HG03025 (cell line): ENCODE measurements around the gene KDM6A.
"Not testable (repeated sequence)": the region's sequence is repeated elsewhere in the genome, so short reads cannot be mapped to it uniquely, and the experiment has no call there.

Experiments
- ATAC-seq: cut with Tn5 transposase; IDR thresholded peaks from one replicate; pipeline ENCODE4 v1.9.1; 2021; ENCODE audit warnings: mild to moderate bottlenecking, moderate library complexity; ENCODE audit not compliant: unreplicated experiment, low FRiP score

KDM6A gene

GRCh38 chrX:44884944-44885343 lies 12.0 kb downstream of the KDM6A start:
- ATAC-seq = no peak

GRCh38 chrX:44889824-44890223 lies 16.8 kb downstream of the KDM6A start:
- no peak for ATAC-seq

- no peak for ATAC-seq
Measured at GRCh38 chrX:44890247-44890646, 17.3 kb downstream of the KDM6A start.

- ATAC-seq = not testable (repeated sequence)
Measured at GRCh38 chrX:44890687-44891086, 17.7 kb downstream of the KDM6A start.

- no peak for ATAC-seq
Measured at GRCh38 chrX:44891642-44892041, 18.7 kb downstream of the KDM6A start.

- ATAC-seq = no peak
Measured at GRCh38 chrX:44896876-44897186, 23.8 kb downstream of the KDM6A start.

GRCh38 chrX:44897539-44897938 lies 24.6 kb downstream of the KDM6A start:
- no peak for ATAC-seq

- no peak for ATAC-seq
Measured at GRCh38 chrX:44898411-44899221, 25.6 kb downstream of the KDM6A start.

- ATAC-seq = no peak
Measured at GRCh38 chrX:44899946-44900345, 27.0 kb downstream of the KDM6A start.

- no peak for ATAC-seq
Measured at GRCh38 chrX:44903107-44903506, 30.1 kb downstream of the KDM6A start.

- ATAC-seq = no peak
Measured at GRCh38 chrX:44903830-44904530, 31.0 kb downstream of the KDM6A start.

- ATAC-seq = no peak
Measured at GRCh38 chrX:44904542-44905115, 31.6 kb downstream of the KDM6A start.

- peak; percentile 64 for ATAC-seq
Measured at GRCh38 chrX:44906041-44906440, 33.1 kb downstream of the KDM6A start.

- ATAC-seq = no peak
Measured at GRCh38 chrX:44906542-44906941, 33.6 kb downstream of the KDM6A start.

GRCh38 chrX:44908153-44908552 lies 35.2 kb downstream of the KDM6A start:
- no peak for ATAC-seq

- ATAC-seq = no peak
Measured at GRCh38 chrX:44908827-44909226, 35.8 kb downstream of the KDM6A start.

- not testable (repeated sequence) for ATAC-seq
Measured at GRCh38 chrX:44910508-44910907, 37.5 kb downstream of the KDM6A start.

GRCh38 chrX:44911074-44911600 lies 38.1 kb downstream of the KDM6A start:
- ATAC-seq = not testable (repeated sequence)

GRCh38 chrX:44913656-44914531 lies 40.9 kb downstream of the KDM6A start:
- no peak for ATAC-seq

GRCh38 chrX:44914532-44915198 lies 41.7 kb downstream of the KDM6A start:
- ATAC-seq = no peak
